GM12874 (cell line): Measurements from ENCODE around the gene LCN2.

Experiments
- CTCF ChIP-seq: IDR thresholded peaks from 2 replicates; pipeline ENCODE4 v1.5.1; 2011; ENCODE audit warnings: low read depth, mild to moderate bottlenecking, control low read depth, low read length, moderate library complexity; ENCODE audit not compliant: insufficient read depth

LCN2 gene

GRCh38 chr9:128146591-128147120 lies 2.6 kb upstream of the LCN2 start:
- TF ChIP-seq CTCF = no peak

- no peak for TF ChIP-seq CTCF
Measured at GRCh38 chr9:128148509-128149000, 698 bp upstream of the LCN2 start.

- TF ChIP-seq CTCF = no peak
Measured at GRCh38 chr9:128149951-128150593, 819 bp downstream of the LCN2 start.

GRCh38 chr9:128150594-128151308 lies 1.5 kb downstream of the LCN2 start:
- TF ChIP-seq CTCF = peak; percentile 62

GRCh38 chr9:128151309-128152132 lies 2.3 kb downstream of the LCN2 start:
- no peak for TF ChIP-seq CTCF

GRCh38 chr9:128152133-128153059 lies 3.1 kb downstream of the LCN2 start:
- TF ChIP-seq CTCF = no peak
